Stimulated activated CD4-positive, alpha-beta T cell treated with anti-CD3 and anti-CD28 coated beads, Interleukin-1b, Interleukin-23, amount 100 ng/mL, for 4 hours (primary cell): ENCODE data around the gene NCK2.

Source experiments
- DNase-seq, 2 donors: peaks; one replicate each; pipeline ENCODE4 v3.0.0-alpha.2; 2020; ENCODE audit warnings: low read depth in 2 of 2

Gene NCK2

DNA sequence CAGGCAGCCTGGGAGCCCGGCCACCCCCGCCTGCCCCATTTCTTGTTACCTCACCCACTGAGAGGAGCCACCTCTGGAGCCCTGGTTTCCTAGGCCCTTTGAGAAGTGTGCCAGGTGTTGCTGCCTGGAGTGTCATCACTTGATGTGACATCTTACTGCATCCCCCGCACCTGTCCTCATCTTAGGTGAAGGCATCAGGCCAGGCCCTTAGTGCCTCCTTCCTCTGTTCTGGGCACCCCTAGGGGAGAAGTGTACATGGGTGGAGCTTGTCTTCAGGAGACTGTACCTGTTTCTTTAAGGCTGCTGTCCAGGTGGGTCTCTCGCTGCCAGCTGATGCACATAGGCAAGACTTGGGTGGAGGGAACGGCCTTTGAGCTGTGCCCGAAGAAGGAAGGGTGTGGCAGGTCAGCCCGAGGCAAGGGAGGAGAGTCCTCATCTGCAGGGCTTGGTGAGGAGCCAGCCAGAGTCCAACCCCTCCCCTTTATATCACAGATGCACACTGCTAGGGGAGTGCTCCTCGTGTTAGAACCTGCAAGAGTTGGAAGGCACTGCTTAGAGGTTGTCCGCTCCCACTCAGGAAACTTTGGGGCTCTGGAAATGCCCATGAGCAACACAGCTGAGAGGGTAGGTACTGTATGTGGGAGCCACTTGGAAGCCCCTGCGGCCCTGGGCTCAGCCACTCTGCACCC is 45.9 kb downstream of the NCK2 start:
- no peak for DNase-seq

DNA sequence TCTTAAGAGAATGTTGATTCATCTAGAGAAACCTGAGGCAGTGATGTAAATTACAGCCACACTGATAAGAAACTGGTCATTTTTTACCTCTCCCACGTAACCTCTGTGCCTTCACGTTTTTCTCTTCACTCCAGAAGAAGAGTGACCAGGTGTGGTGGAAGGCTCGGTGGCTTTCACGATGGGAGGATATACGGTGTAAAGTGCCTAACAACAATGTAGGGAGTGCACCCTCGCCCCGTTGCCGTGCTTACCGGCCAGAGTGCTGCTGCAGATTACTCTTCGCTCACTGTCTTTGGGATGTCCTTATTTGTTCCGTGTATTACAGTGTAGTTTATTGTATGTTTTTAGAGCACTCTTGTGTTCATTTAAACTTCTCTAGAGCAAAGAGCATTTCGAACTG is 46.5 kb downstream of the NCK2 start:
- no peak for DNase-seq

GRCh38 chr2:105792561-105792960 is 47.8 kb downstream of the NCK2 start:
- no peak for DNase-seq

DNA sequence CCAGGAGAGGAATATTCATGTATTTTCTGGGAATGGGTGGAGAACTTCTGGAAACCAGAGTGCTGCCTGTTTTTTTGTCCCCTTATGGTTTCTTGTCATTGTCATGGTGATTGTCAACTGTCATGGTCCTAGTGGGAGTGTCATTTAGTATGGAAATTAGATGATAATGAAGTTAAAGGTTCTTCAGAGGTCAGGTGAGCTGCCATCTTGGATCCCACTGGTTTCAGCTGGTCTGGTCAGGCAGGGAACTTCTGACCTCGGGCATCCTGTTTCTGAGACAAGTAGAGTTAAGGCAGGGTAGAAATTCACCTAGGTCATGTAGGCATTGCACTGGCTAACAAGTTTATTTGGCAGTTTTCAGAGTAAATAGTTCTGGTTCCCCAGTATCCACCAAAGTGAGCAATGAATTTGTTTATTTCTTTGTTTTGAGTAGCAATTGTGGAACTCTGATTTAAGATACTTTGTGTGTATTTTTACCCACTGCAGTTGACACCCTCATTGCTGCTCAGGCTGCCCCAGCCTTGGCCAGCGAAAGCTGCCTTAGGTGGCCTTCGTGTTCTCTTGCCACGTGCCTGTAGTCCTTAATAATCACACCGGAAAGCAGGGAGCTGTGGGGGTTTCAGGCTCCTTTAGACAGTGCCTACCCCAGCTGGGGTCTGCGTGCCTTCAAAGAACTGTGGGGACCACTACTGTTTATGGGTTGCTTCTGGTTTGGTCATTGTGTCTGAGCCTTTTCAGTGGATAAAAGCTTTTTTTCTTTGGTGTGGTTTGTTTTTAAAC is 48.7 kb downstream of the NCK2 start:
- no peak for DNase-seq

- no peak for DNase-seq
These were observed 50.3 kb downstream of the NCK2 start for GRCh38 chr2:105794926-105795574.

- DNase-seq = no peak
These were observed 50.8 kb downstream of the NCK2 start for GRCh38 chr2:105795575-105795934.

- no peak for DNase-seq
These were observed 51.5 kb downstream of the NCK2 start for GRCh38 chr2:105796131-105796638.

GRCh38 chr2:105796791-105797190 is 52.1 kb downstream of the NCK2 start:
- DNase-seq = no peak

GRCh38 chr2:105797298-105797819 is 52.6 kb downstream of the NCK2 start:
- no peak for DNase-seq

DNA sequence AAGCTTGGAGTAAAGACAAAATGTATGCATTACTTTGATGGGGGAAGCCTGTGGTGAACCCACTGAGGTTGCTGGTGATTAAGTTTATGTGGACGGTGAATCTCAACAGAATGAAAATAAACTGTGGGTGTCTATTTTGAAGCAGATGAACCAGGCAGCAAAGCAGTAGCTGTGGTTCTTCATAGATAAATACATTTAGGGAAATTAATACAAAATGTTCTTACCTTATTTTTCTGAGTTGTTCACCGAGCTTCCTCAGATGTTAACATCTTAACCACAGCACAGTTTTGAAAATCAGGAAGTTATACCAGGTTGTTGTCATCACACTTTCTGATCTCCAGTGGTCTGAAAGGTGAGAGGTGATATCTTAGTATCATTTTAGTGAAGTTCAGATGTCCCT is 53.9 kb downstream of the NCK2 start:
- DNase-seq = no peak

GRCh38 chr2:105800036-105800713 is 55.5 kb downstream of the NCK2 start:
- no peak for DNase-seq

- no peak for DNase-seq
These were observed 56.4 kb downstream of the NCK2 start for GRCh38 chr2:105800953-105801635.

- no peak for DNase-seq
These were observed 57.2 kb downstream of the NCK2 start for GRCh38 chr2:105801961-105802360.

DNA sequence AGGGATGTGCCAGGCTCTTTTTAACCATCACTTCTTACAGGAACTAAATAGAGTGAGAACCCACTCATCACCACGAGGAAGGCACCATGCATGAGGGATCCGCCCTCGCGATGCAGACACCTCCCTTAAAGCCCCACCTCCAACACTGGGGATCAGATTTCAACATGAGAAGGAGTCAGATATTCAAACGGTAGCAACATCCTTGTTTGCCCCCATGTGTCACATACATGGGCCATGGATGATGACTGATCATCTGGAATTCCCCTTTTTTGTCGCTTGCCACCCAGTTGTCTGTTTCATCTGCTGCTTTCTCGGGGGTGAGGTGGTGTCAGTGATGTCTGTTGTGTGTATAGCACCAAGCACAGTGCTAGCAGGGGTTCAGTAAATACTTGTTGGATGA is 57.9 kb downstream of the NCK2 start:
- peak; percentile 34 to 67 for DNase-seq

GRCh38 chr2:105803337-105803736 is 58.6 kb downstream of the NCK2 start:
- DNase-seq = no peak

DNA sequence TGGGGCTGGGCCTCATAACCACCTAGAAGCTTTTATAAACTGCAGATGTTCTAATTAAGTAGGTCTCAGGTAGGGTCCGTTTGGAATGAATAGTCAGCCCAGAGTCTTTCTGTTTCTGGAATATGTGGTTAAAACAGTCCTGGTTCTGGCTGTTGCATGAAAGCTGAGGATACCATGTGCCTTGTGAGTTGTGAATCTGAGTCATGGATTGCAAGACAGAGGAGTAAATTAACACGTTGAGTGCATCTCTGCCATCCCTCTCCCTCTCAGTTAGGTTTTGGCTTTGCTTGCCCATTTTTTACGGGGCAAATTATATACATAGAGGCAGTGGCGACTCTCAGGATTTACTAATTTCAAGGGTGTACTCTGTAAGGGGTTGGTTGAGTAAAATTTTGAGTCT is 59.1 kb downstream of the NCK2 start:
- DNase-seq = no peak

DNA sequence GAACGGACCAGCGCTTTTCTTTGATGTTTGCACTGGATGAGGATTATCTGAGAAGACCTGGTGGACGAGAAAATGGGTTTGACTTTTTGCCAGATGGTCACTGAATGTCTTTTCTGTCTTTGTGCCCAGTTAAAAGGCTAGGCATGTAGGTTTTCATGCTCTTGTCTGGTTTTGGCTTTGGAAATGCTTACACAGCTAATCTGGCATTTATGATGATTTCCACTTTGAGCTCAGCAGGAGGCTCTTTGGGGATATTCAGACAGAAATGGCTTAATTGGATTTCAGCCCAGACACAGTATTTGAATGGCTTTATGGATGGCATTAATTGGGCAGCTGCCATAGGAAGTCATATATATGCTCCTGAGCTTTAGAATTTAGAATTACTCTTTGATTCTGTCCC is 59.6 kb downstream of the NCK2 start:
- no peak for DNase-seq

GRCh38 chr2:105806996-105807395 is 62.3 kb downstream of the NCK2 start:
- peak; percentile 43 to 44 for DNase-seq

GRCh38 chr2:105808423-105809096 is 63.8 kb downstream of the NCK2 start:
- DNase-seq = no peak

DNA sequence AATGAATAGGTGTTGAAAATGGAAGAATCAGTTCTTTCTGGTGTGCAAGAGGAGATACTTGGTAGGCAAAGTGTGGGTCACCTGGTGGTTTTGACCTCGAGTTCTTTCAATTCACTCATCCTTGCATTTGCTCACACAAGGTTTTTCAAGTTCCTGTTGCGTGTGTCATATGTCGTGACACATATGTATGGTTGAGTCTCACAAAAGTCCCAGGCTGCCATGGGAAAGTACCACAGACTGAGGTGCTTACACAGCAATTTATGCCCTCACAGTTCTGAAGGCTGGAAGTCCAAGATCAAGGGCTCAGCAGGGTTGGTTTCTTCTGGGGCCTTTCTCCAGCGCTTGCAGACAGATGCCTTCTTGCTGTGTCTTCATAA is 64.4 kb downstream of the NCK2 start:
- DNase-seq = peak in 1 of 2 donors; percentile 27

DNA sequence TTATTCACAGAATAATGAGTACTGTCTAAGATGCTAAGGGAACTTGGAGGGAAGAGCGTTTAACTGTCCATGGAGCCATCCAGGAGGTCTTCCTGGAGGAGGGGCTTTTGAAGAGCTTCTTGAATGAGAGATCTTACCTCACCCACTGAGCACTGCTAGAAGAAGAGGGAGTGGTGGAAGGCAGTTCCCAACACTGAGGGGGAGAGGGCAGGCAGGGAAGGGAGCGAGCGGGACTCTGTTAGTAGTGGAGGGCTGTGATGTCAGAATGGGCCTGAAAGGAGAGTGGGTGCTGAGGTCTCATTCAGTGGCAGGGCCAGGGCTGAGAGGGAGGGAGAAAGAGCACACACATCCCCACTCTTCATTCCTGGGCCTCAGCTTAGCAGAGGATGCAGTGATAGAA is 65.0 kb downstream of the NCK2 start:
- DNase-seq = no peak
